Stomach (tissue), 9 donors: ENCODE results near the gene LRRFIP1. TPM values are rescaled to one million over a fixed set of nuclear protein-coding genes. Genes with fewer than 3 reads are reported as not detected.
A peak's percentile ranks its signal among the peaks of the same experiment; 100 is the strongest.

Experiments used
- DNase-seq, 2 donors: peaks; one replicate each; pipeline versions ENCODE4 v3.0.0 to v3.0.0-alpha.2; 2013 to 2019
- H3K27ac ChIP-seq, 5 donors: fragments of 200-600 bp in 4 of 5; sonication (generic) in 4 of 5; one replicate each; pipeline ENCODE4 v1.5.1; 2013 to 2019; ENCODE audit warnings: mild to moderate bottlenecking in 1 of 5, moderate library complexity in 1 of 5
- H3K27me3 ChIP-seq, 3 donors: fragments of 200-600 bp; sonication (generic); one replicate each; pipeline ENCODE4 v1.5.1; 2017 to 2019; ENCODE audit warnings: mixed run types in 1 of 3
- H3K36me3 ChIP-seq, 4 donors: fragments of 200-600 bp; sonication (generic); 1 replicate in 3 of 4; 2 replicates in 1 of 4; pipeline ENCODE4 v1.5.1; 2016 to 2019
- H3K4me1 ChIP-seq, 4 donors: fragments of 200-600 bp; sonication (generic); one replicate each; pipeline ENCODE4 v1.5.1; 2016 to 2019
- H3K4me3 ChIP-seq, 4 donors: fragments of 200-600 bp; sonication (generic) in 3 of 4; one replicate each; pipeline ENCODE4 v1.5.1; 2016 to 2019; ENCODE audit warnings: mild to moderate bottlenecking in 1 of 4
- H3K9me3 ChIP-seq, 4 donors: fragments of 200-600 bp; sonication (generic); one replicate each; pipeline ENCODE4 v1.5.1; 2016 to 2019
- EP300 ChIP-seq: sonication (generic); formaldehyde crosslinking; IDR thresholded peaks from one replicate; pipeline ENCODE4 v1.6.1; 2017; ENCODE audit warnings: antibody characterized with exemption
- POLR2A ChIP-seq, 4 donors: fragments of 450-650 bp; IDR thresholded peaks; one replicate each; pipeline ENCODE4 v1.6.1; 2016; ENCODE audit warnings: antibody characterized with exemption in 4 of 4, control low read depth in 2 of 4, mild to moderate bottlenecking in 1 of 4, moderate library complexity in 1 of 4
- POLR2AphosphoS5 ChIP-seq, 3 donors: sonication (generic); formaldehyde crosslinking; IDR thresholded peaks; one replicate each; pipeline ENCODE4 v1.6.1; 2016; ENCODE audit warnings: antibody characterized with exemption in 3 of 3
- WGBS, 5 donors: extraction: QIAGEN DNeasy Blood & Tissue Kit in 3 of 5; methylation state at CpG; one replicate each; pipeline versions ENCODE4 v1.1.5 to v1.1.7; 2013 to 2018; 5-methylcytosine and 5-hydroxymethylcytosine counted together
- intact Hi-C: fragments of 100-400 bp; cut with DNase I; formaldehyde crosslinking; loops from one replicate; pipeline ENCODE4 v1.15.1; 2023; ENCODE audit warnings: low total_unique reads
- polyA plus RNA-seq, 3 donors: library from polyadenylated mRNA; stranded (reverse); fragments of 200-250 nt; gene quantifications; one replicate each; pipeline ENCODE4 v1.2.3, GENCODE V29; 2013
- total RNA-seq, 5 donors: library from RNA; depleted of rRNA; stranded (reverse); fragments of >200 nt; gene quantifications; one replicate each; pipeline versions ENCODE4 v1.1.0 to v1.2.3, GENCODE V29; 2014 to 2016
- TF ChIP-seq, protein P1 (sequence below), 7 experiments: fragments of 450-650 bp in 4 of 7; fragments of 200-600 bp in 3 of 7; sonication (generic) in 3 of 7; IDR thresholded peaks; one replicate each; pipeline ENCODE4 v1.5.1; 2016 to 2019; ENCODE audit warnings: antibody characterized with exemption in 7 of 7, control low read depth in 2 of 7, mild to moderate bottlenecking in 1 of 7
- donor health status: healthy with polysubstance abuse.
- donor health status: Bipolar disorder and iron deficiency.
- donor health status: healthy.

LRRFIP1 gene
- total and polyA plus RNA-seq, 8 donors, result 31.6 to 201 (median 130) TPM

DNA sequence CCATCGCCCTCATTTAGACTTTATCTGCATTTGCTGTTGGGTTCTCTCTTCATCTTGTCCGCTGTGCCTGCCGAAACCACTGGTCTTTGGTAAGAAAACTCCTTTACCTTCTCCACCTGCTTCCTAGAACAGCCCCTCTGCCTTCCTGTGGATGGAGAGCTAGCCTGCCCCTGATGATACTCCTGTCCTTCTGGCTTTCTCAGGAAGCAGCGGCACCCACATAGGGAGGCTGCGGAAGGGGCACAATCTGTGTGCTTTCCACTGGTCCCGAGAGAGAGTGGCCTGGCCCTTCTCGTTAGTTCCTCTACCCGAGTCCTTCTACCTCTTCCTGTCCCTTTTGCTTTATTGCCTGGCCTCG lies 90.9 kb downstream of the LRRFIP1 start:
- no peaks in the 10 kb centered on the region for H3K27me3 ChIP-seq
- DNase-seq, result no peak
- H3K27ac ChIP-seq, result peak overlapping the region in 3 of 5 donors; percentile 13 to 80 (median 21)
- 84 to 96% (median 89%) methylated on average over 9 of the region's 9 CpGs for WGBS, 5 donors
- intact Hi-C loops, result no loop called here
- H3K36me3 ChIP-seq, result peaks cover 4 to 43% (median 15%) of the 10 kb centered on the region in 4 donors
- peaks cover 18 to 73% (median 44%) of the 10 kb centered on the region in 4 donors for H3K4me1 ChIP-seq
- TF ChIP-seq, protein P1, sequence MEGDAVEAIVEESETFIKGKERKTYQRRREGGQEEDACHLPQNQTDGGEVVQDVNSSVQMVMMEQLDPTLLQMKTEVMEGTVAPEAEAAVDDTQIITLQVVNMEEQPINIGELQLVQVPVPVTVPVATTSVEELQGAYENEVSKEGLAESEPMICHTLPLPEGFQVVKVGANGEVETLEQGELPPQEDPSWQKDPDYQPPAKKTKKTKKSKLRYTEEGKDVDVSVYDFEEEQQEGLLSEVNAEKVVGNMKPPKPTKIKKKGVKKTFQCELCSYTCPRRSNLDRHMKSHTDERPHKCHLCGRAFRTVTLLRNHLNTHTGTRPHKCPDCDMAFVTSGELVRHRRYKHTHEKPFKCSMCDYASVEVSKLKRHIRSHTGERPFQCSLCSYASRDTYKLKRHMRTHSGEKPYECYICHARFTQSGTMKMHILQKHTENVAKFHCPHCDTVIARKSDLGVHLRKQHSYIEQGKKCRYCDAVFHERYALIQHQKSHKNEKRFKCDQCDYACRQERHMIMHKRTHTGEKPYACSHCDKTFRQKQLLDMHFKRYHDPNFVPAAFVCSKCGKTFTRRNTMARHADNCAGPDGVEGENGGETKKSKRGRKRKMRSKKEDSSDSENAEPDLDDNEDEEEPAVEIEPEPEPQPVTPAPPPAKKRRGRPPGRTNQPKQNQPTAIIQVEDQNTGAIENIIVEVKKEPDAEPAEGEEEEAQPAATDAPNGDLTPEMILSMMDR (IDR thresholded peaks at IDR 0.05), result no peak
- TF ChIP-seq POLR2A (IDR thresholded peaks at IDR 0.05) (no peak), EP300 (no peak), POLR2AphosphoS5 (IDR thresholded peaks at IDR 0.05) (no peak)
- H3K4me3 ChIP-seq, result no peak overlapping the region
- H3K9me3 ChIP-seq, result no peaks in the 10 kb centered on the region

DNA sequence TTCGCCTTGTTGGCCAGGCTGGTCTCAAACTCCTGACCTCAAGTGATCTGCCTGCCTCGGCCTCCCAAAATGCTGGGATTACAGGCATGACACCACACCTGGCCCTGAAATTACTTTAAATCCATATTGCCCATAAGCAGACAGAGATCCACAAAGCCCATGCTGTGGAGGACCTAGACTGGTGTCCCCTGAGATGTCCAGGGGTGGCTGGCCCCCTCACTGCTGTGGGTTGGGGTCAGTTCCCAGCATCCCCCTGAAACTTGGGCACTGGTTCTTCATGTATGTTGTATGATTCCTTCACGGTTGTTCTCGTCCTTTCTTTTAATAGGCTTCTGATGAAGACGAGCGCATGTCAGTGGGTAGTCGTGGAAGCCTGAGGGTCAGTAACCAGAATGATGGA lies 93.1 kb downstream of the LRRFIP1 start:
- H3K36me3 ChIP-seq, result peaks cover 4 to 47% (median 16%) of the 10 kb centered on the region in 4 donors
- 95 to 98% (median 96%) methylated on average over 7 of the region's 7 CpGs for WGBS, 5 donors
- peaks cover 22 to 75% (median 54%) of the 10 kb centered on the region in 4 donors for H3K4me1 ChIP-seq
- no peak for DNase-seq
- intact Hi-C loops, result no loop called here
- no peaks in the 10 kb centered on the region for H3K27me3 ChIP-seq
- H3K4me3 ChIP-seq, result no peak overlapping the region
- TF ChIP-seq, protein P1 (IDR thresholded peaks at IDR 0.05), result no peak
- TF ChIP-seq POLR2A (IDR thresholded peaks at IDR 0.05) (no peak), EP300 (no peak), POLR2AphosphoS5 (IDR thresholded peaks at IDR 0.05) (no peak)
- peak overlapping the region in 1 of 5 donors; percentile 44 for H3K27ac ChIP-seq
- H3K9me3 ChIP-seq, result no peaks in the 10 kb centered on the region

DNA sequence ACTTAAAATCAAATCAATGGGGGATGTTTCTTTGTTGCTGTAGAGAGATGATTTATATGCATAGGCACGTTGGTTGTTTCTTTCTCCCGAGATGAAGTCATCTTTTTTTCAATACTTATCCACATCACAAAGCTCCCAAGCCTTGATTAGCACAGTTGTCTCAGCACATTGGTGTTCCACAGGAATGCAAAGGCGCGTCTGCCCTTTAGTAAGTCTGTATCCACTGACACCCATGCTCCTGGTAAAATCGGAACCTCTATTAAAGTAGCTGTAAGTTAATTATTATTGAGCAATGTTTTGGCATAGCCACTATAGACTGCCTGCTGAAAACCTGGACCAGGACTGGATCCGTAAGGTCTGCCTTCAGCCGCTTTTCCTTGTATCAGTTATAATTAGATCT lies 93.6 kb downstream of the LRRFIP1 start:
- intact Hi-C loops, result no loop called here
- H3K4me1 ChIP-seq, result peaks cover 22 to 75% (median 52%) of the 10 kb centered on the region in 4 donors
- DNase-seq, result no peak

DNA sequence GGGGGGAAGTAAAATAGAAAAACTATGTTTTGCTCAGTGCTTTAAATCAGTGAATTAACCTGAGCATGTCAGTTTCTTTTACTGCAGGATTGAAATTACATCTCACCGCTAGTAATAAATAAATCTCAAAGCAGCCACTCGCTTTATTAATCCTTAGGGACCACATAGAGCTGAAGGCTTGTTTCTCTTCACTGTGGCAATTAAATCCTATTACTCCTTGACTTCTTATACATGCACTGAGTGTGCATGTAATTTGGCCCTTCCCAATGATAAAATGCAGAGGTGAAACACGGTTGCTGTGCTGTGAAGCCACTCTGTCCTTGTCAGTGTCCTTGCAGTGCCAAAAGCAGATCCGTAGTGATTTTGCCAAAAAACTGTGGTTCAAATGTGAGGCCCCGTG lies 94.1 kb downstream of the LRRFIP1 start:
- Histone ChIP-seq H3K27me3 (no peaks in the 10 kb centered on the region), H3K9me3 (no peaks in the 10 kb centered on the region), H3K4me3 (no peak overlapping the region), H3K27ac (peak overlapping the region in 1 of 5 donors; percentile 1), H3K4me1 (peaks cover 24 to 75% (median 51%) of the 10 kb centered on the region in 4 donors), H3K36me3 (peaks cover 4 to 50% (median 17%) of the 10 kb centered on the region in 4 donors)
- DNase-seq, result no peak
- intact Hi-C loops, result no loop called here
- WGBS, 5 donors, result 73 to 82% (median 80%) methylated on average over 5 of the region's 5 CpGs
- TF ChIP-seq, protein P1 (IDR thresholded peaks at IDR 0.05), result no peak
- TF ChIP-seq EP300 (no peak), POLR2AphosphoS5 (IDR thresholded peaks at IDR 0.05) (no peak), POLR2A (IDR thresholded peaks at IDR 0.05) (no peak)

More for the DNA sequence above, 93.6 kb downstream of the LRRFIP1 start:
- Histone ChIP-seq H3K36me3 (peaks cover 4 to 50% (median 17%) of the 10 kb centered on the region in 4 donors), H3K27me3 (no peaks in the 10 kb centered on the region), H3K4me3 (no peak overlapping the region), H3K27ac (peak overlapping the region in 1 of 5 donors; percentile 1), H3K9me3 (no peaks in the 10 kb centered on the region)
- 50 to 71% (median 53%) methylated on average over 7 of the region's 7 CpGs for WGBS, 5 donors
- TF ChIP-seq POLR2A (IDR thresholded peaks at IDR 0.05) (no peak), POLR2AphosphoS5 (IDR thresholded peaks at IDR 0.05) (no peak), EP300 (no peak)
- TF ChIP-seq, protein P1 (IDR thresholded peaks at IDR 0.05), result no peak
